ENCODE measurements around the gene ENAH.

ENAH gene

DNA sequence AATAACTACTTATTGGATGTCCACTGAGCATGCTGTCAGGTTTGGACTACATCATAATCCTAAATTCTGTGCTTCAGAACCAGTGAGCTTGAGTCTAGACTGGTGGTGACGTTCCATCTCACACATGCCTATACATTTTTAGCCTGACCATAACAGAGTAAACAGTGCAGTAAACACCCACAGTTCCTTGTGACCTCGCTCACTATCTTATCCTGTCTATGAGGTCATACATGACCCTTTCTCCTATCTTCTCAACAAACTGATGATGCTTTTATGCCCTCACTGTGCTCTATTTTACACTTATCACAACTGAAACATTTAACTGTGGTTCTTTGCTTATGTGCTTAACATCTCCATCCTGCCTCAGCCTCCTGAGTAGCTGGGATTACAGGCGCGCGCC lies 91.2 kb downstream of the ENAH start:
- Histone ChIP-seq H3K79me2 (ENCODE audit: insufficient read depth, low read length) (no peaks in the 10 kb centered on the region), H3K9ac (ENCODE audit: low read length) (no peak overlapping the region), H3K4me3 (ENCODE audit: insufficient read depth, low read length, poor library complexity, severe bottlenecking) (no peak overlapping the region), H2AFZ (ENCODE audit: low read depth, low read length, severe bottlenecking) (no peak overlapping the region), H3K9me3 (ENCODE audit: insufficient read depth, low read length) (0 out of 2 replicates have a peak, but pooled peaks cover 3% of the 10 kb centered on the region), H3K4me2 (ENCODE audit: low read depth, low read length, poor library complexity, severe bottlenecking) (no peak overlapping the region), H3K36me3 (ENCODE audit: low read length) (no peaks in the 10 kb centered on the region), H3K27ac (ENCODE audit: low read depth, low read length) (no peak overlapping the region), H3F3A (ENCODE audit: insufficient read depth) (no peaks in the 10 kb centered on the region), H4K20me1 (ENCODE audit: low read depth, low read length) (no peaks in the 10 kb centered on the region), H3K27me3 (ENCODE audit: low read length) (no peaks in the 10 kb centered on the region), H3K9me2 (replicated peaks; ENCODE audit: insufficient read depth, low read length) (no peaks in the 10 kb centered on the region)
- TF ChIP-seq EZH2phosphoT487 (conservative IDR thresholded peaks at IDR 0.05; ENCODE audit: low read length), result no peak
- TF ChIP-seq, protein P1, sequence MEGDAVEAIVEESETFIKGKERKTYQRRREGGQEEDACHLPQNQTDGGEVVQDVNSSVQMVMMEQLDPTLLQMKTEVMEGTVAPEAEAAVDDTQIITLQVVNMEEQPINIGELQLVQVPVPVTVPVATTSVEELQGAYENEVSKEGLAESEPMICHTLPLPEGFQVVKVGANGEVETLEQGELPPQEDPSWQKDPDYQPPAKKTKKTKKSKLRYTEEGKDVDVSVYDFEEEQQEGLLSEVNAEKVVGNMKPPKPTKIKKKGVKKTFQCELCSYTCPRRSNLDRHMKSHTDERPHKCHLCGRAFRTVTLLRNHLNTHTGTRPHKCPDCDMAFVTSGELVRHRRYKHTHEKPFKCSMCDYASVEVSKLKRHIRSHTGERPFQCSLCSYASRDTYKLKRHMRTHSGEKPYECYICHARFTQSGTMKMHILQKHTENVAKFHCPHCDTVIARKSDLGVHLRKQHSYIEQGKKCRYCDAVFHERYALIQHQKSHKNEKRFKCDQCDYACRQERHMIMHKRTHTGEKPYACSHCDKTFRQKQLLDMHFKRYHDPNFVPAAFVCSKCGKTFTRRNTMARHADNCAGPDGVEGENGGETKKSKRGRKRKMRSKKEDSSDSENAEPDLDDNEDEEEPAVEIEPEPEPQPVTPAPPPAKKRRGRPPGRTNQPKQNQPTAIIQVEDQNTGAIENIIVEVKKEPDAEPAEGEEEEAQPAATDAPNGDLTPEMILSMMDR (IDR thresholded peaks at IDR 0.05; ENCODE audit: insufficient read depth, low read length, poor library complexity, severe bottlenecking), result no peak

DNA sequence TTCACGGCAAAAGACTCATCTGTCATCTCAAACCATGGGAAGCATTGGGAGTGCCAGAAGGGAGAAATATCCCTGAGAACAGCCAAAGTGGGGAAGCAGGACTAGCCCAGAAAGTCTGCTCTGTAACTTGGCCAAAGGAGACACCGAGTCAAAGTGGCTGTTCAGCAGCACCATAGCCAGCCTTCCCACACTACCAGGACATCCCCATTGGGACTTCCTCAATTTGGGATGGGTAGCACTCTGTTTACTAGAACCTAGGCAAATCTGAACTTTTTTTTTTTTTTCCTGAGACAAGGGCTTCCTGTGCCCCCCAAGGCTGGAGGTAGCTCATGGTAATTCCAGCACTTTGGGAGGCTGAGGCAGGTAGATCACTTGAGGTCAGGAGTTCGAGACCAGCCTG lies 93.0 kb downstream of the ENAH start:
- no peak for TF ChIP-seq EZH2phosphoT487 (conservative IDR thresholded peaks at IDR 0.05; ENCODE audit: low read length)
- TF ChIP-seq, protein P1 (IDR thresholded peaks at IDR 0.05; ENCODE audit: insufficient read depth, low read length, poor library complexity, severe bottlenecking), result no peak
- H3K27ac ChIP-seq (ENCODE audit: low read depth, low read length), result no peak overlapping the region
- H3K9me3 ChIP-seq (ENCODE audit: insufficient read depth, low read length), result 0 out of 2 replicates have a peak, but pooled peaks cover 3% of the 10 kb centered on the region
- no peak overlapping the region for H3K4me2 ChIP-seq (ENCODE audit: low read depth, low read length, poor library complexity, severe bottlenecking)
- H3K4me3 ChIP-seq (ENCODE audit: insufficient read depth, low read length, poor library complexity, severe bottlenecking), result no peak overlapping the region
- no peaks in the 10 kb centered on the region for H3K9me2 ChIP-seq (replicated peaks; ENCODE audit: insufficient read depth, low read length)
- H3K27me3 ChIP-seq (ENCODE audit: low read length), result no peaks in the 10 kb centered on the region
- no peak overlapping the region for H2AFZ ChIP-seq (ENCODE audit: low read depth, low read length, severe bottlenecking)
- no peaks in the 10 kb centered on the region for H3F3A ChIP-seq (ENCODE audit: insufficient read depth)
- H3K9ac ChIP-seq (ENCODE audit: low read length), result no peak overlapping the region
- H4K20me1 ChIP-seq (ENCODE audit: low read depth, low read length), result no peaks in the 10 kb centered on the region
- H3K79me2 ChIP-seq (ENCODE audit: insufficient read depth, low read length), result no peaks in the 10 kb centered on the region
- H3K36me3 ChIP-seq (ENCODE audit: low read length), result no peaks in the 10 kb centered on the region

DNA sequence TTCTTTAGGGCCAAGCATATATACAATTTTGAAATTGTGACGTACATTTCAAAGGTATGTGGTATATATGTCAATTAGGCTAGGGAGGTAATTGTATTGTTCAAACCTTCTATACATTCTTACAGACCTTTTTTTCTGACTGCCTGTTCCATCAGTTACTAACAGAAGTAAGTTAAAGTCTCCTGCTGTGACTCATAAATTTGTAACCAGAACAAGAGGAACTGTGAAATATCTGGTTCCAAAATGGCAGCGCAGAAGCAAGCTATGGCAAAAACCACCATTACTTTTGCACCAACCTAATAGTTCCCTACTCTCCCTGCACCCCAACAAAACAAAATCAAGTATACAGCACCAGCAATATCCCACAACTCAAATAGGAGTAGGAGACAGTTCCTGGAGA lies 93.6 kb downstream of the ENAH start:
- no peaks in the 10 kb centered on the region for H3F3A ChIP-seq (ENCODE audit: insufficient read depth)
- TF ChIP-seq, protein P1 (IDR thresholded peaks at IDR 0.05; ENCODE audit: insufficient read depth, low read length, poor library complexity, severe bottlenecking), result no peak
- TF ChIP-seq EZH2phosphoT487 (conservative IDR thresholded peaks at IDR 0.05; ENCODE audit: low read length), result no peak
- H3K9ac ChIP-seq (ENCODE audit: low read length), result no peak overlapping the region
- H3K9me2 ChIP-seq (replicated peaks; ENCODE audit: insufficient read depth, low read length), result no peaks in the 10 kb centered on the region
- no peaks in the 10 kb centered on the region for H3K79me2 ChIP-seq (ENCODE audit: insufficient read depth, low read length)
- H3K4me3 ChIP-seq (ENCODE audit: insufficient read depth, low read length, poor library complexity, severe bottlenecking), result no peak overlapping the region
- no peak overlapping the region for H3K4me2 ChIP-seq (ENCODE audit: low read depth, low read length, poor library complexity, severe bottlenecking)
- no peaks in the 10 kb centered on the region for H3K27me3 ChIP-seq (ENCODE audit: low read length)
- H3K36me3 ChIP-seq (ENCODE audit: low read length), result no peaks in the 10 kb centered on the region
- no peaks in the 10 kb centered on the region for H4K20me1 ChIP-seq (ENCODE audit: low read depth, low read length)
- H3K9me3 ChIP-seq (ENCODE audit: insufficient read depth, low read length), result 0 out of 2 replicates have a peak, but pooled peaks cover 3% of the 10 kb centered on the region
- H3K27ac ChIP-seq (ENCODE audit: low read depth, low read length), result no peak overlapping the region
- H2AFZ ChIP-seq (ENCODE audit: low read depth, low read length, severe bottlenecking), result no peak overlapping the region
